H1 (cell line): ENCODE data around the gene FOXN3. TPM values are rescaled to one million over a fixed set of nuclear protein-coding genes. Genes with fewer than 3 reads are reported as not detected.
A peak's percentile ranks its signal among the peaks of the same experiment; 100 is the strongest.

ENCODE experiments used
- CTBP2 ChIP-seq: IDR thresholded peaks from 2 replicates; pipeline ENCODE4 v1.7.0; 2011; ENCODE audit warnings: borderline replicate concordance, mild to moderate bottlenecking, moderate library complexity, mixed read lengths, low read length; ENCODE audit not compliant: insufficient read depth, insufficient read length
- KDM1A ChIP-seq: fragments of 200-600, 300-600 bp; sonication (generic); IDR thresholded peaks from 2 replicates; pipeline ENCODE4 v1.7.1; 2016; ENCODE audit warnings: mild to moderate bottlenecking, low read length, borderline replicate concordance
- RAD21 ChIP-seq, 2 experiments: IDR thresholded peaks in 1 of 2; conservative IDR thresholded peaks in 1 of 2; 2 replicates each; pipeline ENCODE4 v1.6.1; 2011; ENCODE audit warnings: low read depth in 2 of 2, low read length in 2 of 2, improper control_type of control experiment in 1 of 2, inconsistent platforms in 1 of 2, mild to moderate bottlenecking in 1 of 2, moderate library complexity in 1 of 2
- polyA plus RNA-seq, 7 experiments: library from polyadenylated mRNA; depleted of rRNA in 3 of 7; stranded (reverse) in 5 of 7; unstranded in 2 of 7; fragments of >200 nt in 5 of 7; fragments of 200-250 nt in 2 of 7; gene quantifications; 1 replicate in 5 of 7; 2 replicates in 1 of 7; 4 replicates in 1 of 7; pipeline versions ENCODE4 v1.2.1 to v1.2.3, GENCODE V29; 2011 to 2013; ENCODE audit warnings: missing spikeins in 2 of 7, mixed read lengths in 2 of 7
- total RNA-seq: library from RNA; stranded (reverse); fragmentation: NEBNext Ultra II Directional; extraction: Animal tissue kit (Norgen Biotek cat#: 25700); gene quantifications from 2 replicates; pipeline ENCODE4 v1.2.1, GENCODE V29; 2021

The FOXN3 gene
- total and polyA plus RNA-seq, 2 of the 8 experiments (the other 6 are each of a cell fraction or from before 2014, with no cell fraction given) = 52.6 to 178 TPM

GRCh38 chr14:89388853-89389252 is 28.2 kb downstream of the FOXN3 start (continued):
- TF ChIP-seq KDM1A = no peak
- no peak for TF ChIP-seq CTBP2
- peak; percentile 49 to 62 for TF ChIP-seq RAD21 (IDR thresholded peaks at IDR 0.05 in 1 of 2, conservative IDR thresholded peaks at IDR 0.05 in 1 of 2; ENCODE audit: low read depth in 2 of 2, low read length in 2 of 2)
- TF ChIP-seq, all 59 proteins: peak for 2
